Cardiac muscle cell (in vitro differentiated cells and primary cell): ENCODE measurements around the gene SNAPC3. TPM values are rescaled to one million over a fixed set of nuclear protein-coding genes. Genes with fewer than 3 reads are reported as not detected.

Experiments used
- DNase-seq, 2 donors: peaks; one replicate each; pipeline versions ENCODE4 v3.0.0 to v3.0.0-alpha.2; 2010 to 2017; ENCODE audit warnings: low read depth in 1 of 2, low spot score in 1 of 2
- H3K27ac ChIP-seq: fragments of 200-600 bp; sonication (generic); 2 replicates; pipeline ENCODE4 v1.5.1; 2016
- H3K27me3 ChIP-seq: fragments of 200-600 bp; sonication (generic); 2 replicates; pipeline ENCODE4 v1.6.0; 2016; ENCODE audit warnings: control low read depth
- H3K36me3 ChIP-seq: fragments of 200-600 bp; sonication (generic); 2 replicates; pipeline ENCODE4 v1.5.1; 2016; ENCODE audit warnings: control low read depth
- H3K4me1 ChIP-seq: fragments of 200-600 bp; sonication (generic); 2 replicates; pipeline ENCODE4 v1.8.1; 2017; ENCODE audit warnings: low read depth, mild to moderate bottlenecking, mixed run types
- H3K4me3 ChIP-seq: fragments of 200-600 bp; sonication (generic); 2 replicates; pipeline ENCODE4 v1.5.1; 2016; ENCODE audit warnings: mild to moderate bottlenecking
- H3K9me3 ChIP-seq: fragments of 200-600 bp; sonication (generic); 2 replicates; pipeline ENCODE4 v1.5.1; 2017; ENCODE audit warnings: low read depth, mild to moderate bottlenecking, control low read depth
- polyA plus RNA-seq: library from polyadenylated mRNA; unstranded; fragments of >200 nt; fragmentation: Nextera tagmentation; extraction: Ambion mirVana; gene quantifications from 2 replicates; pipeline ENCODE4 v1.2.1, GENCODE V29; 2016
- total RNA-seq: library from RNA; depleted of rRNA; stranded (reverse); fragments of >200 nt; gene quantifications from 2 replicates; pipeline ENCODE4 v1.2.3, GENCODE V29; 2016
- TF ChIP-seq, protein P1 (sequence below): IDR thresholded peaks from 2 replicates; pipeline ENCODE4 v1.5.1; 2012; ENCODE audit warnings: low read depth, mild to moderate bottlenecking, low read length

The SNAPC3 gene
- total and polyA plus RNA-seq, 2 experiments from 2014 or later, result 46.2 to 147 TPM

DNA sequence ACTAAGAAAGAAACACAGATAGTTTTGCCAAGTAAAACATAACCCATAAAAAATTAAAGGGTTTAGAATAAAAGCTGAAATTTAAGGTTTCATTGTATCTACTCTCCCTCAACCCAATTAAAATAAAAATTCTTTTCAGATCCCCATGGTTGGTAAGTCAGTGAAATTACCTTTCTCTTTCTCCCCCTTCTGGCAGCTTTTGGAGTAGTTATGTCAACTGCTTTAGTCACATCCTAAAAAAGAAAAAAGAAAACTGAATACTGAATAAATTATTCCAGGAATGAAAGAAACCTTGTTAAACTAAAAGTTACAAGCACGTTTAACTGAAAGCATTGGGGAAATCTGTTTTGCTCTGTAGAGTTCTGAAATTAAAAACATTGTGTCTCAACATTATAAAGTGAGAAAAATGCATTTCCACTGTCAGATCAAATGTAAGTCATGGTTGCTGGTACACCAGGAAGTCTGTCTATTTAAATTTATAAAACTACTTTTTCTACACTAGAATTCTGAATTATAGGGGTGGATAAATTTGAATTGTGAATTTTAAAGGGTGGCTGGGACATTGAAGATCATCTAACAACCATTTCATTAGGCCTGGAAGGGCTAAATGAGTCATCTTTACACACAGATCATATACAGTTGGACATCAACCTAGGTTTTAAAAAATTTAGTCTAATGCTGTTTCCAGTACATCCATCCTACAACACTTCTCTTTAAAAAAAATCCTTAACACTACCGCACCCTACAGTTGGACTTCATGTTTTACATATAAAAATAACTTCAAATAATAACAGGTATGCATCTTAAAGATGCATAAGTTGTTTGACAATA lies 63.4 kb downstream of the SNAPC3 start:
- peaks cover 17% of the 10 kb centered on the region for H3K36me3 ChIP-seq
- DNase-seq, result peak; percentile 7 to 36

DNA sequence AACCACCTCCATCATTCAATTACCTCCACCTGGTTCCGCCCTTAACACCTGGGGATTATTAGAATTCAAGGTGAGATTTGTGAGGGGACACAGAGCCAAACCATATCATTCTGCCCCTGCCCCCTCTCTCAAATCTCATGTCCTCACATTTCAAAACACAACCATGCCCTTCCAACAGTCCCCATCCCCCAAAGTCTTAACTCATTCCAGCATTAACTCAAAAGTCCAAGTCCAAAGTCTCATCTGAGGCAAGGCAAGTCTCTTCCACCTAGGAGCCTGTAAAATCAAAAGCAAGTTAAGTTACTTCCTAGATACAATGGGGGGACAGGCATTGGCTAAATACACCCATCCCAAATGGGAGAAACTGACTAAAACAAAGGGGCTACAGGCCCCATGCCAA lies 69.3 kb downstream of the SNAPC3 start:
- Histone ChIP-seq H3K36me3 (peaks cover 11% of the 10 kb centered on the region), H3K9me3 (no peaks in the 10 kb centered on the region), H3K4me3 (no peak overlapping the region), H3K27me3 (no peaks in the 10 kb centered on the region), H3K27ac (no peak overlapping the region), H3K4me1 (no peaks in the 10 kb centered on the region)
- DNase-seq, result no peak
- TF ChIP-seq, protein P1, sequence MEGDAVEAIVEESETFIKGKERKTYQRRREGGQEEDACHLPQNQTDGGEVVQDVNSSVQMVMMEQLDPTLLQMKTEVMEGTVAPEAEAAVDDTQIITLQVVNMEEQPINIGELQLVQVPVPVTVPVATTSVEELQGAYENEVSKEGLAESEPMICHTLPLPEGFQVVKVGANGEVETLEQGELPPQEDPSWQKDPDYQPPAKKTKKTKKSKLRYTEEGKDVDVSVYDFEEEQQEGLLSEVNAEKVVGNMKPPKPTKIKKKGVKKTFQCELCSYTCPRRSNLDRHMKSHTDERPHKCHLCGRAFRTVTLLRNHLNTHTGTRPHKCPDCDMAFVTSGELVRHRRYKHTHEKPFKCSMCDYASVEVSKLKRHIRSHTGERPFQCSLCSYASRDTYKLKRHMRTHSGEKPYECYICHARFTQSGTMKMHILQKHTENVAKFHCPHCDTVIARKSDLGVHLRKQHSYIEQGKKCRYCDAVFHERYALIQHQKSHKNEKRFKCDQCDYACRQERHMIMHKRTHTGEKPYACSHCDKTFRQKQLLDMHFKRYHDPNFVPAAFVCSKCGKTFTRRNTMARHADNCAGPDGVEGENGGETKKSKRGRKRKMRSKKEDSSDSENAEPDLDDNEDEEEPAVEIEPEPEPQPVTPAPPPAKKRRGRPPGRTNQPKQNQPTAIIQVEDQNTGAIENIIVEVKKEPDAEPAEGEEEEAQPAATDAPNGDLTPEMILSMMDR, result no peak

More for the DNA sequence above, 63.4 kb downstream of the SNAPC3 start:
- Histone ChIP-seq H3K4me1 (no peaks in the 10 kb centered on the region), H3K27me3 (no peaks in the 10 kb centered on the region), H3K9me3 (no peaks in the 10 kb centered on the region), H3K27ac (no peak overlapping the region), H3K4me3 (no peak overlapping the region)
- TF ChIP-seq, protein P1, result peak; percentile 56

DNA sequence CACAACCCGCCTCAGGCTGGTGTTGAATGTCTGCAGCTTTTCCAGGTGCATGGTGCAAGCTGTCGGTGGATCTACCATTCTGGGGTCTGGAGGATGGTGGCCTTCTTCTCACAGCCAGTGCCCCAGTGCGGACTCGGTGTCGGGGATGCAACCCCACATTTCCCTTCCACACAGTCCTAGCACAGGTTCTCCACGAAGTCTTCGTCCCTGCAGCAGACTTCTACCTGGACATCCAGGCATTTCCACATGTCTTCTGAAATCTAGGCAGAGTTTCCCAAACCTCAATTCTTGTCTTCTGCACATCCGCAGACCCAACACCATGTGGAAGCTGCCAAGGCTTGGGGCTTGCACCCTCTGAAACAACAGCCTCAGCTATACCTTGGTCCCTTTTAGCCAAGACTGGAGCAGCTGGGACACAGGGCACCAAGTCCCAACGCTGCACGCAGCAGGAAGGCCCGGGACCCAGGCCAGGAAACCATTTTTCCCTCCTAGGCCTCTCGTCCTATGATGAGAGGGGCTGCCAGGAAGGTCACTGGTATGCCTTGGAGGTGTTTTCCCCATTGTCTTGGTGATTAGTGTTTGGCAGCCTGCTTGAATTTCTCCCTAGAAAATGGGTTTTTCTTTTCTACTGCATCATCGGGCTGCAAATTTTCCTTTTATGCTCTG lies 69.9 kb downstream of the SNAPC3 start:
- Histone ChIP-seq H3K27ac (no peak overlapping the region), H3K4me3 (no peak overlapping the region), H3K9me3 (no peaks in the 10 kb centered on the region), H3K36me3 (peaks cover 11% of the 10 kb centered on the region), H3K27me3 (no peaks in the 10 kb centered on the region), H3K4me1 (no peaks in the 10 kb centered on the region)
- DNase-seq, result no peak
- TF ChIP-seq, protein P1, result no peak

DNA sequence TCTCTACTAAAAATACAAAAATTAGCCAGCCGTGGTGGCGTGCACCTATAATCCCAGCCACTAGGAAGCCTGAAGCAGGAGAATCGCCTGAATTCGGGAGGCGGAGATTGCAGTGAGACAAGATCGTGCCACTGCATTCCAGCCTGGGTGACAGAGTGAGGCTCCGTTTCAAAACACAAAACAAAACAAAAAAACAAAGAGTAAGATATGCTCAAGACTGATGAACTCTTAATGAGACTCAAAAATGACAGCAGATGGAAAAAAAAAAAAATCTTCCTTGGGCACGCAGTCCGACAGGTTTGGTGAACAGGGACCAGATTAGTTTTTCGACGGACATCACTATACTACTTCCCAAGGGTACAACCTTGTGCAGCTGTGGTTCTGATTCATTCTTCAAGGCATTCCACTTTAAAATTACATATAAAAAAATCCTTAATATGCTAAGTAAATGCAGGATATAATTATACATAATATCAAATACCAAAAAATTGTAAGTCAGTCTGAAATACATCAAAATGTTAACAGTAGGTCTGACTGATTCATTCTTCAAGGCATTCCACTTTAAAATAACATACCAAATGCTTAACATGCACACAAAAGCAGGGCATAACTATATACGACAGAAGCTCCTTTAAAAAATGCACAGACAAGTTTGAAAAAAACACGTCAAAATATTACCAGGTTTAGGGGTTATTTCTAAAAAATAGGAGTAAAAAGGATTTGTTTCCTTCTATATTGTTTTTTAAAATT lies 75.7 kb downstream of the SNAPC3 start:
- peaks cover 17% of the 10 kb centered on the region for H3K36me3 ChIP-seq
- DNase-seq, result no peak
- H3K4me1 ChIP-seq, result no peaks in the 10 kb centered on the region
- no peaks in the 10 kb centered on the region for H3K9me3 ChIP-seq
- H3K27ac ChIP-seq, result no peak overlapping the region
- no peak overlapping the region for H3K4me3 ChIP-seq
- TF ChIP-seq, protein P1, result no peak
- H3K27me3 ChIP-seq, result no peaks in the 10 kb centered on the region

- H3K4me1 ChIP-seq, result no peaks in the 10 kb centered on the region
- TF ChIP-seq, protein P1, result no peak
- DNase-seq, result no peak
- H3K4me3 ChIP-seq, result no peak overlapping the region
- H3K9me3 ChIP-seq, result no peaks in the 10 kb centered on the region
- H3K36me3 ChIP-seq, result peaks cover 17% of the 10 kb centered on the region
- H3K27ac ChIP-seq, result no peak overlapping the region
- H3K27me3 ChIP-seq, result no peaks in the 10 kb centered on the region
Measured at GRCh38 chr9:15499139-15499538, 76.5 kb downstream of the SNAPC3 start.
